Measurements from ENCODE around the gene SH3PXD2A. TPM values are rescaled to one million over a fixed set of nuclear protein-coding genes. Genes with fewer than 3 reads are reported as not detected.

The SH3PXD2A gene
- total RNA-seq, 1 experiment from 2014 or later = 5.4 TPM

- Histone ChIP-seq H3K27me3 (no peaks in the 10 kb centered on the region), H3K4me1 (peaks cover 3% of the 10 kb centered on the region), H3K36me3 (no peaks in the 10 kb centered on the region), H3K4me3 (no peak overlapping the region), H3K27ac (no peak overlapping the region), H3K9me3 (replicated peaks) (no peaks in the 10 kb centered on the region)
- DNase-seq = no peak
These were observed 148.6 kb downstream of the SH3PXD2A start for GRCh38 chr10:103706762-103707161.

DNA sequence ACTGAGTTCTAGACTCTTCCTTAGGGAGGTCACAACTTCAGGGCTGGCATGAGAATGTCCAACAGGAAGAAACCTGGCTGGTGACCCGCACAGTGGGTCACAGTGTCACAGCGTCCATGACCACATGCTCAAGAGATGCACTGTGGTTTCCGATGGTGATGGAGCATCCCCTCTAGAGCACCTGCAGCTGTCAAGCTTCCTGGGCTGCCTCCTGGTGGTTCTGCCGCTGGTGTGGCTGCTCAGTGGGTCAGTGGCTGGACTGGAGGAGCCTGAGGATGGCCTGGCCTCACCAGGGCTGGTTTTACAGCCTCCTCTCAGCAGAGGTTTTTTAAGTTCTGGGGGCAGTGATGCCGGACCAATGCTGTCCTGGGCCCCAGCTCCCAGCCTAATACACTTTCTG, 149.3 kb downstream of the SH3PXD2A start:
- Histone ChIP-seq H3K4me3 (no peak overlapping the region), H3K9me3 (replicated peaks) (no peaks in the 10 kb centered on the region), H3K27ac (no peak overlapping the region), H3K4me1 (peaks cover 3% of the 10 kb centered on the region), H3K27me3 (no peaks in the 10 kb centered on the region), H3K36me3 (no peaks in the 10 kb centered on the region)
- DNase-seq = no peak

- no peak for DNase-seq
- no peak overlapping the region for H3K4me3 ChIP-seq
- no peak overlapping the region for H3K27ac ChIP-seq
- H3K9me3 ChIP-seq (replicated peaks) = no peaks in the 10 kb centered on the region
- H3K36me3 ChIP-seq = no peaks in the 10 kb centered on the region
- peaks cover 5% of the 10 kb centered on the region for H3K4me1 ChIP-seq
- no peaks in the 10 kb centered on the region for H3K27me3 ChIP-seq
These were observed 151.1 kb downstream of the SH3PXD2A start for GRCh38 chr10:103703941-103704919.

- no peaks in the 10 kb centered on the region for H3K27me3 ChIP-seq
- H3K36me3 ChIP-seq = no peaks in the 10 kb centered on the region
- no peaks in the 10 kb centered on the region for H3K9me3 ChIP-seq (replicated peaks)
- H3K27ac ChIP-seq = no peak overlapping the region
- peaks cover 3% of the 10 kb centered on the region for H3K4me1 ChIP-seq
- H3K4me3 ChIP-seq = no peak overlapping the region
- no peak for DNase-seq
These were observed 153.8 kb downstream of the SH3PXD2A start for GRCh38 chr10:103701380-103702222.

DNA sequence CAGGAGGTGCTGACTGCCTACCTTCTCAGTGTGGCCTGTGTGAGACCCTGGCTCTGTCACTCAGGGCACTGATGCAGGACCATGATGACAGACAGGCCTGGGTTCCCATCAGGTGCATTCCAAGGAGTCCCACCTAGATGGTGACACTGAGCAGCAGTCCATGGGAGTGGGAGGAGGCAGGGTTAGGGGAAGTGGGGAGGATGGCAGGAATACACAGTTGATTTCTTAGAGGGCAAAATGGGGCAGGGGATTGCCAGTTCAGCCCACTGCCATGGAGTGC, 155.0 kb downstream of the SH3PXD2A start:
- Histone ChIP-seq H3K4me3 (no peak overlapping the region), H3K36me3 (no peaks in the 10 kb centered on the region), H3K27me3 (no peaks in the 10 kb centered on the region), H3K4me1 (peaks cover 6% of the 10 kb centered on the region), H3K27ac (no peak overlapping the region), H3K9me3 (replicated peaks) (no peaks in the 10 kb centered on the region)
- no peak for DNase-seq

DNA sequence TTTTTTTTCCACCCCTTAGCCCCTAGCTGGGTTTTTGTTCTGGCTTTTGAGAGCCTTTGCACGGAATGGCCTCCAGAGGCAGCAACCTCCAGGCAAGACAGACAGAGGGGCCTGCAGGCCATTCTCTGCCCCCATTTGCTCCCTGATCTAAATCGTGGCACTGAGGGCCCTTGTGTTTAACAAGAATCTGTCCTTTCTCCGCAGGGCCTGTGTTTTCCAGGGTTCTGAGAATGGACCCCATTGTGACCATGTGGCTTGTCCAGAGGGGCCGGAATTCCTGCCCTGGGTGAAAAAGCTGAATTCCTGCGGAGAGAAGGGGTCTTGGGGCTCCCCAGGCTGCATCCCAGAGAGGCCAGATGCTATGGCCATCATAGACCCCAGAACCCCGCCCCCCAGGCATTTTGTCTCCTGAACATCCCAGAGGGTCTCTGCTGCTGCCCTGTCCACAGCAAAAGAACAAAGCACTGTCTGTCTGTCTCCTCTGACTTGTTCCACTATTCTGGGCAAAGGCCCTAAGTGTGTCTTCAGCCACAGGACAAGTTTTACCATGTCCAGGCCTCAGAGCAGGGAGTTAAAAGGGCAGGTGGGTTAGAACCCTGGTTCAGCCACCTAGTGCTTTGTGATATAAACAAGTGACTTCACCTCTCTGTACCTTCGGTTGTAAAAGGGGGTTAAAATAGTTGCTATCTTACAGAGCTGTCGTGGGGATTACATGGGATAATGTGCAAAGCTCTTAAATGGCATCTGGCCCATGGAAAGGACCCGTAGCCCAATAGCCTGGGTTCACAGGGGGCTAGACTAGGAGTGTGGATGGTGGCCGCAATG, 155.6 kb downstream of the SH3PXD2A start:
- H3K4me1 ChIP-seq = peaks cover 6% of the 10 kb centered on the region
- DNase-seq = no peak
- no peaks in the 10 kb centered on the region for H3K27me3 ChIP-seq
- H3K4me3 ChIP-seq = no peak overlapping the region
- no peaks in the 10 kb centered on the region for H3K36me3 ChIP-seq
- H3K27ac ChIP-seq = no peak overlapping the region
- H3K9me3 ChIP-seq (replicated peaks) = no peaks in the 10 kb centered on the region

DNA sequence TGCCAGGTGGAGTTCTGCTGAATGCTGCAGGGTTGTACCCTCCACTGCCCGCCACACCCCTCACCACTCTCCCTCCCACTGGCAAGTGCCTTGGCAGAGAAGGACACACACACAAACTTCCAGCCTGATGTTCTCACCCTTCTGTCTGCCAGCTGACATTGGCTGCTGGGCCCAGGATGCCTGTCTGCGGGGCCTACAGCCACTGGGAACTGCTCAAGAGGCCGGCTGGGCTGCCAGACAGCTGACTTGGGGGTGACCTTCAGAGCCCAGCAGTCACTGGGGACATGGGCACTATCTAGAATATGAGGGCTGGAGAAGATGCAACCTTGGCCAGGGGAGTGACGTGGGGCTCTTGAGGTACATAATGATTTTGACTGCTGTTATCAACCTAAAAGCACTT, 157.1 kb downstream of the SH3PXD2A start:
- no peaks in the 10 kb centered on the region for H3K27me3 ChIP-seq
- H3K4me1 ChIP-seq = peaks cover 9% of the 10 kb centered on the region
- H3K36me3 ChIP-seq = no peaks in the 10 kb centered on the region
- no peaks in the 10 kb centered on the region for H3K9me3 ChIP-seq (replicated peaks)
- no peak overlapping the region for H3K27ac ChIP-seq
- no peak overlapping the region for H3K4me3 ChIP-seq
- no peak for DNase-seq

- Histone ChIP-seq H3K27ac (no peak overlapping the region), H3K4me3 (no peak overlapping the region), H3K27me3 (no peaks in the 10 kb centered on the region), H3K4me1 (peaks cover 9% of the 10 kb centered on the region), H3K9me3 (replicated peaks) (no peaks in the 10 kb centered on the region), H3K36me3 (no peaks in the 10 kb centered on the region)
- no peak for DNase-seq
These were observed 157.6 kb downstream of the SH3PXD2A start for GRCh38 chr10:103697787-103698186.

GRCh38 chr10:103696411-103697145, 158.8 kb downstream of the SH3PXD2A start:
- no peak overlapping the region for H3K27ac ChIP-seq
- peak; percentile 70 for DNase-seq
- peaks cover 13% of the 10 kb centered on the region for H3K4me1 ChIP-seq
- no peaks in the 10 kb centered on the region for H3K36me3 ChIP-seq
- H3K4me3 ChIP-seq = no peak overlapping the region
- no peaks in the 10 kb centered on the region for H3K27me3 ChIP-seq
- no peaks in the 10 kb centered on the region for H3K9me3 ChIP-seq (replicated peaks)

DNA sequence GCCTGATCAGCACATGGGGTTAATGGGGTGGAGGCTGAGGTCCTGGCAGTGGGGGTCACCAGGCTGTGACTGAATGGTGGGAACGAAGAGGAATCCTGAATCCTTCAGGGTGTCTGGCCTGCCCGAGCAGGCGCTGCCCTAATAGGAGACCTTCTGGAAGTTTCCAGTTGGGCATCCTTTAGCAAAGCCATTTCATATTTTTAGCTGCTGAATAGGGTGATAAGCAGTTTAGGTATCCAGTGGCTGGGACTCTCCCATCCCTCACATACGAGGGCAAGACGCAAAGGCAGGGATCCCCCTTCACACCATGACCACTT, 159.3 kb downstream of the SH3PXD2A start:
- Histone ChIP-seq H3K4me1 (peaks cover 14% of the 10 kb centered on the region), H3K27me3 (no peaks in the 10 kb centered on the region), H3K27ac (no peak overlapping the region), H3K4me3 (no peak overlapping the region), H3K36me3 (no peaks in the 10 kb centered on the region), H3K9me3 (replicated peaks) (no peaks in the 10 kb centered on the region)
- DNase-seq = no peak

- Histone ChIP-seq H3K27ac (no peak overlapping the region), H3K4me3 (no peak overlapping the region), H3K27me3 (no peaks in the 10 kb centered on the region)
These were observed 159.8 kb downstream of the SH3PXD2A start for GRCh38 chr10:103695584-103696005.

GRCh38 chr10:103693812-103694205, 161.6 kb downstream of the SH3PXD2A start:
- peaks cover 14% of the 10 kb centered on the region; the same call in 1 of the 2 replicates for H3K4me1 ChIP-seq

More at GRCh38 chr10:103695584-103696005, 159.8 kb downstream of the SH3PXD2A start:
- Histone ChIP-seq H3K9me3 (replicated peaks) (no peaks in the 10 kb centered on the region), H3K36me3 (no peaks in the 10 kb centered on the region), H3K4me1 (peaks cover 14% of the 10 kb centered on the region)
- DNase-seq = no peak

DNA sequence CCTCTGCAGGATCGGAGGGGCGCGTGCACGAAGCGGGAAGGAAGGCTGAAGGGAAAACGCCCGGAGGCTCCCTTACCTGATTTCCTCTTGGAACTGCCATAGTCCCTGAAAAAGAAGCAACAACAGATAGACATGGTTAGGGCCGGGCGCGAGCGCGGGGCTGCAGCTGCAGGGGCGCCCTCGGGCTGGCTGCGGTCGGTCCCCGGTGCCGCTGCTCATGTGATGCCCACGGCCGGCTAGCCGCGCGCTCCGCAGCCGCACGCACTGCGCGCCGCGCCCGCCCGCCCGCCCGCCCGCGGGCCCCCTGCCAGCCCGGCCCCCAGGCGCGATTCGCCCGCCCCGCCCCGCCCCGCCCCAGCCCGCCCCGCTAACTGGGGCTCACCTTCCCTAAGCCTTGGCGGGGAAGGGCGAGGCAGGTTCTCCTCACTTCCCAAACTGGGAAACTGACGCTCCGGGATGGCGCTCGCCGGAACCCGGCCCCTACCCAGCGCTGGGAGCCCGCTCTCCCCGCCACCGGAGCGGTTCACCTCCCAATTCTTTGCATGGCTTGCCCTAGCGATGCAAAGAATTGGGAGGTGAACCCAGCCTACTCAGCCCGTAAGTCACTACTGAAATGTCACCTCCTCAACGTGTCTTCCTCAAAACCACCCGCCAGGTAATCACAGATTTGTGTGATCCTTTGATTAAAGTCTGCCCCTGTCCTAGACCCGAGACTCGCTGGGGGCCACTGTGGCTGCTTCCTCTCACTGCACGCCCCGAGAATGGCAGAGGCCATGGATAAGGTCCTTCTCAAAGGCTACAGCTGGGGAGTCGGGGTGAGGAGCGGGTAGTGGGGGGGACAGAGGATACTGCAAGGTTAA, 162.2 kb downstream of the SH3PXD2A start:
- Histone ChIP-seq H3K27me3 (no peaks in the 10 kb centered on the region), H3K27ac (no peak overlapping the region), H3K4me1 (peaks cover 21% of the 10 kb centered on the region; the same call in 1 of the 2 replicates), H3K36me3 (no peaks in the 10 kb centered on the region), H3K9me3 (replicated peaks) (no peaks in the 10 kb centered on the region), H3K4me3 (peak overlapping the region; percentile 60)
- DNase-seq = peak in 1 of 2 experiments; percentile 47

More at GRCh38 chr10:103693812-103694205, 161.6 kb downstream of the SH3PXD2A start:
- Histone ChIP-seq H3K36me3 (no peaks in the 10 kb centered on the region), H3K27ac (no peak overlapping the region), H3K9me3 (replicated peaks) (no peaks in the 10 kb centered on the region), H3K27me3 (no peaks in the 10 kb centered on the region), H3K4me3 (no peak overlapping the region)
- no peak for DNase-seq
